Thoracic aorta (tissue), 2 donors: ENCODE measurements around the gene BDKRB2. TPM values are rescaled to one million over a fixed set of nuclear protein-coding genes. Genes with fewer than 3 reads are reported as not detected.

Source experiments
- ATAC-seq: fragments of 150-250 bp; one replicate; pipeline ENCODE4 v1.8.0; 2017; ENCODE audit warnings: low read depth; ENCODE audit not compliant: insufficient number of reproducible peaks, low FRiP score
- DNase-seq: peaks from one replicate; pipeline ENCODE4 v3.0.0-alpha.2; 2020; ENCODE audit warnings: low spot score
- H3K27ac ChIP-seq, 2 donors: fragments of 200-600 bp; sonication (generic); 1 replicate in 1 of 2; 2 replicates in 1 of 2; pipeline ENCODE4 v1.5.1; 2016; ENCODE audit warnings: mild to moderate bottlenecking in 2 of 2, moderate library complexity in 2 of 2
- H3K27me3 ChIP-seq: fragments of 200-600 bp; sonication (generic); replicated peaks from 2 replicates; pipeline ENCODE4 v1.6.0; 2016; ENCODE audit warnings: mild to moderate bottlenecking; ENCODE audit not compliant: insufficient read depth
- H3K36me3 ChIP-seq: fragments of 200-600 bp; sonication (generic); one replicate; pipeline ENCODE4 v1.5.1; 2016
- H3K4me1 ChIP-seq, 2 donors: fragments of 200-600 bp; sonication (generic); 1 replicate in 1 of 2; 2 replicates in 1 of 2; pipeline versions ENCODE4 v1.5.1 to v1.6.0; 2016; ENCODE audit warnings: low read depth in 2 of 2, mild to moderate bottlenecking in 1 of 2; ENCODE audit not compliant: control insufficient read depth in 1 of 2
- H3K4me3 ChIP-seq: fragments of 200-600 bp; sonication (generic); 2 replicates; pipeline ENCODE4 v1.5.1; 2016; ENCODE audit warnings: mild to moderate bottlenecking
- H3K9me3 ChIP-seq: fragments of 200-600 bp; sonication (generic); 2 replicates; pipeline ENCODE4 v1.5.1; 2016
- total RNA-seq, 2 donors: library from RNA; depleted of rRNA; stranded (reverse); fragments of >200 nt; gene quantifications; one replicate each; pipeline versions ENCODE4 v1.1.0 to v1.2.3, GENCODE V29; 2016
- TF ChIP-seq, protein P1 (sequence below): fragments of 200-600 bp; sonication (generic); IDR thresholded peaks from one replicate; pipeline ENCODE4 v1.5.1; 2019; ENCODE audit warnings: antibody characterized with exemption

Gene BDKRB2
- total RNA-seq, 2 donors from 2014 or later, result 2.6 to 14.3 TPM

DNA sequence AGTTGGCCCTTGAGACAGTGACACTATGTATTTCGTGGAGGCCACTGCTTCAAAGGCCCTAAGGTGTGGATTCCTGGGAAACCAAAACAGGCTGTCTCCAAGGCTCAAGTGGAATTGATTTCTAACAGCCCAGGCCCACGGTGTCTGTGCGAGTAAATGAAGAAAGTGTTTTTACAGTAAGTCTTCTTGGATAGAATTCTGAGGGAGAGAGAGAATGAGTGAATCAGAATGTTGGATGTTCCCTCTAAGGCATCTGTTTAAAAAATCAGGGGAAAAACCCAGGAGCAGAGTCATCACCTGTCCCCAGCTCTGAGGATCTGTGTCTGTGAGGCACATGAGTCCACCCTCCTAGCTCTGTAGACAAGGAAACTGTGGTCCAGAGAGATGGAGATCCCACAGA, 29.0 kb downstream of the BDKRB2 start:
- no peak overlapping the region for H3K4me3 ChIP-seq
- H3K4me1 ChIP-seq, result no peaks in the 10 kb centered on the region
- ATAC-seq, result no peak

GRCh38 chr14:96235426-96235825, 30.8 kb downstream of the BDKRB2 start:
- Histone ChIP-seq H3K36me3 (no peaks in the 10 kb centered on the region), H3K4me1 (no peaks in the 10 kb centered on the region), H3K27ac (no peak overlapping the region), H3K9me3 (no peaks in the 10 kb centered on the region), H3K27me3 (no peaks in the 10 kb centered on the region), H3K4me3 (no peak overlapping the region)
- ATAC-seq (no peak), DNase-seq (no peak)
- TF ChIP-seq, protein P1, sequence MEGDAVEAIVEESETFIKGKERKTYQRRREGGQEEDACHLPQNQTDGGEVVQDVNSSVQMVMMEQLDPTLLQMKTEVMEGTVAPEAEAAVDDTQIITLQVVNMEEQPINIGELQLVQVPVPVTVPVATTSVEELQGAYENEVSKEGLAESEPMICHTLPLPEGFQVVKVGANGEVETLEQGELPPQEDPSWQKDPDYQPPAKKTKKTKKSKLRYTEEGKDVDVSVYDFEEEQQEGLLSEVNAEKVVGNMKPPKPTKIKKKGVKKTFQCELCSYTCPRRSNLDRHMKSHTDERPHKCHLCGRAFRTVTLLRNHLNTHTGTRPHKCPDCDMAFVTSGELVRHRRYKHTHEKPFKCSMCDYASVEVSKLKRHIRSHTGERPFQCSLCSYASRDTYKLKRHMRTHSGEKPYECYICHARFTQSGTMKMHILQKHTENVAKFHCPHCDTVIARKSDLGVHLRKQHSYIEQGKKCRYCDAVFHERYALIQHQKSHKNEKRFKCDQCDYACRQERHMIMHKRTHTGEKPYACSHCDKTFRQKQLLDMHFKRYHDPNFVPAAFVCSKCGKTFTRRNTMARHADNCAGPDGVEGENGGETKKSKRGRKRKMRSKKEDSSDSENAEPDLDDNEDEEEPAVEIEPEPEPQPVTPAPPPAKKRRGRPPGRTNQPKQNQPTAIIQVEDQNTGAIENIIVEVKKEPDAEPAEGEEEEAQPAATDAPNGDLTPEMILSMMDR, result no peak

More for the DNA sequence above, 29.0 kb downstream of the BDKRB2 start:
- TF ChIP-seq, protein P1, result no peak
- H3K36me3 ChIP-seq, result no peaks in the 10 kb centered on the region
- H3K27ac ChIP-seq, result no peak overlapping the region
- H3K27me3 ChIP-seq, result no peaks in the 10 kb centered on the region
- no peaks in the 10 kb centered on the region for H3K9me3 ChIP-seq
- DNase-seq, result no peak

DNA sequence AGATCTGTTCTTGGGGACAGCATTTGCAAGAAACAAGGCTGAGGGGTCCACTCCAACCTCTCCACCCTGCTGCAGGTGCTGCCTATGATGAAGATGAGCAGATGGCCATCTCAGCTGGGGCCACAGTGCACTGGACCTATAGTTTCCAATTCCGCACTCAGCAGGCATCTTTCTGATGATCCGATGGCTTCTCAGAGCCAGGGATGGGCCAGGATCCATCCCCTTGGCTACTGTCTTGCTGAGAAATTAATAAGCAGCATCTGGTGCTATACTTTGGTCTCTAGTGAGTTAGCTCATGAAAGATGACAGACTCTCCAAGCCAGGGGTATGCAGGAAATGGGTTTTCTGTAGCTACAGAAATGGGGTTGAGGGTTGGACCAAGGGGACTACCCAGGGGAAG, 33.0 kb downstream of the BDKRB2 start:
- TF ChIP-seq, protein P1, result no peak
- H3K9me3 ChIP-seq, result no peaks in the 10 kb centered on the region
- DNase-seq, result no peak
- H3K4me3 ChIP-seq, result no peak overlapping the region
- no peak for ATAC-seq
- no peaks in the 10 kb centered on the region for H3K27me3 ChIP-seq
- no peaks in the 10 kb centered on the region for H3K36me3 ChIP-seq
- H3K27ac ChIP-seq, result no peak overlapping the region
- no peaks in the 10 kb centered on the region for H3K4me1 ChIP-seq

- ATAC-seq (no peak), DNase-seq (no peak)
- H3K4me1 ChIP-seq, result no peaks in the 10 kb centered on the region
- no peak overlapping the region for H3K4me3 ChIP-seq
- H3K27ac ChIP-seq, result no peak overlapping the region
- no peaks in the 10 kb centered on the region for H3K9me3 ChIP-seq
- no peaks in the 10 kb centered on the region for H3K27me3 ChIP-seq
- no peaks in the 10 kb centered on the region for H3K36me3 ChIP-seq
- TF ChIP-seq, protein P1, result no peak
These were observed 34.1 kb downstream of the BDKRB2 start for GRCh38 chr14:96238676-96239265.

GRCh38 chr14:96239711-96240141, 35.1 kb downstream of the BDKRB2 start:
- H3K36me3 ChIP-seq, result no peaks in the 10 kb centered on the region
- no peak overlapping the region for H3K4me3 ChIP-seq
- TF ChIP-seq, protein P1, result no peak
- ATAC-seq (no peak), DNase-seq (no peak)
- H3K9me3 ChIP-seq, result no peaks in the 10 kb centered on the region
- no peaks in the 10 kb centered on the region for H3K4me1 ChIP-seq
- no peak overlapping the region for H3K27ac ChIP-seq
- H3K27me3 ChIP-seq, result no peaks in the 10 kb centered on the region
